Parathyroid adenoma (tissue), 2 donors: ENCODE data around the gene ST6GALNAC4.

Source experiments
- H2AFZ ChIP-seq: fragments of 300-600 bp; sonication (generic); one replicate; pipeline ENCODE4 v1.7.0; 2017; ENCODE audit warnings: antibody characterized with exemption, mild to moderate bottlenecking
- H3K27ac ChIP-seq: fragments of 300-600 bp; sonication (generic); one replicate; pipeline ENCODE4 v1.7.0; 2017
- H3K27me3 ChIP-seq: fragments of 300-600 bp; sonication (generic); one replicate; pipeline ENCODE4 v1.7.0; 2017; ENCODE audit warnings: low read length; ENCODE audit not compliant: control insufficient read depth, insufficient read depth
- H3K36me3 ChIP-seq: fragments of 300-600 bp; sonication (generic); one replicate; pipeline ENCODE4 v1.7.0; 2017; ENCODE audit warnings: low read length; ENCODE audit not compliant: control insufficient read depth, insufficient read depth
- H3K4me1 ChIP-seq: fragments of 300-600 bp; sonication (generic); one replicate; pipeline ENCODE4 v1.7.0; 2017; ENCODE audit warnings: control low read depth
- H3K4me2 ChIP-seq: fragments of 300-600 bp; sonication (generic); one replicate; pipeline ENCODE4 v1.7.0; 2017; ENCODE audit warnings: low read length
- H3K4me3 ChIP-seq: fragments of 300-600 bp; sonication (generic); one replicate; pipeline ENCODE4 v1.7.0; 2017; ENCODE audit warnings: low read depth, low read length
- H3K79me2 ChIP-seq: fragments of 300-600 bp; sonication (generic); one replicate; pipeline ENCODE4 v1.7.0; 2017; ENCODE audit warnings: control low read depth
- H3K9ac ChIP-seq: fragments of 300-600 bp; sonication (generic); one replicate; pipeline ENCODE4 v1.7.0; 2017; ENCODE audit warnings: mild to moderate bottlenecking
- H3K9me3 ChIP-seq: fragments of 300-600 bp; sonication (generic); one replicate; pipeline ENCODE4 v1.7.0; 2017; ENCODE audit warnings: low read length; ENCODE audit not compliant: control insufficient read depth
- TF ChIP-seq, protein P1 (sequence below): fragments of 300-600 bp; sonication (generic); IDR thresholded peaks from one replicate; pipeline ENCODE4 v1.7.0; 2017; ENCODE audit warnings: antibody characterized with exemption, mild to moderate bottlenecking
- donor health status: primary hyperparathyroidism.

ST6GALNAC4 gene

DNA sequence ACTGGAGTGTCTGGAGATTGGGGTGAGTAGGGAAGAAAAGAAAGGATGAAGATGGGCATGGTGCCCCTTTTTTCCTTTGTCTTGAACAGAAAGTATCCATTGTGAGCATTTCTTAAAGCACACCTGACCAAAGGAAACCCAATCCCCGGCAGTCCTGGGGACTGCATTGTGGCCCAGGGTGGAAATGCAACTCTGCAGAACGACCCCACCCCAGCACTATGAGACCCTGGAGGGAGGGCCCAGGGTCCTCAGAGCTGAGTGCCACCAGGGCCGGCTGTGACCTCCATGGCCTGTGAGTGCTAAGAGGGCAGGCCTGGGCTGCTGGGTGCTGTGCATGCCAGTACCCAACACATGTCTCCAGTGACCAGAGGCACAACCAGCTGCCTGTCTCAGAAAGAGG, 45.4 kb upstream of the ST6GALNAC4 start:
- Histone ChIP-seq H3K27ac (no peak overlapping the region), H3K9ac (no peak overlapping the region), H3K79me2 (peaks cover 6% of the 10 kb centered on the region), H3K27me3 (no peaks in the 10 kb centered on the region), H3K4me1 (peaks cover 15% of the 10 kb centered on the region), H3K9me3 (no peaks in the 10 kb centered on the region), H3K4me2 (no peak overlapping the region), H2AFZ (no peak overlapping the region), H3K36me3 (no peaks in the 10 kb centered on the region), H3K4me3 (no peak overlapping the region)
- TF ChIP-seq, protein P1, sequence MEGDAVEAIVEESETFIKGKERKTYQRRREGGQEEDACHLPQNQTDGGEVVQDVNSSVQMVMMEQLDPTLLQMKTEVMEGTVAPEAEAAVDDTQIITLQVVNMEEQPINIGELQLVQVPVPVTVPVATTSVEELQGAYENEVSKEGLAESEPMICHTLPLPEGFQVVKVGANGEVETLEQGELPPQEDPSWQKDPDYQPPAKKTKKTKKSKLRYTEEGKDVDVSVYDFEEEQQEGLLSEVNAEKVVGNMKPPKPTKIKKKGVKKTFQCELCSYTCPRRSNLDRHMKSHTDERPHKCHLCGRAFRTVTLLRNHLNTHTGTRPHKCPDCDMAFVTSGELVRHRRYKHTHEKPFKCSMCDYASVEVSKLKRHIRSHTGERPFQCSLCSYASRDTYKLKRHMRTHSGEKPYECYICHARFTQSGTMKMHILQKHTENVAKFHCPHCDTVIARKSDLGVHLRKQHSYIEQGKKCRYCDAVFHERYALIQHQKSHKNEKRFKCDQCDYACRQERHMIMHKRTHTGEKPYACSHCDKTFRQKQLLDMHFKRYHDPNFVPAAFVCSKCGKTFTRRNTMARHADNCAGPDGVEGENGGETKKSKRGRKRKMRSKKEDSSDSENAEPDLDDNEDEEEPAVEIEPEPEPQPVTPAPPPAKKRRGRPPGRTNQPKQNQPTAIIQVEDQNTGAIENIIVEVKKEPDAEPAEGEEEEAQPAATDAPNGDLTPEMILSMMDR, result no peak

DNA sequence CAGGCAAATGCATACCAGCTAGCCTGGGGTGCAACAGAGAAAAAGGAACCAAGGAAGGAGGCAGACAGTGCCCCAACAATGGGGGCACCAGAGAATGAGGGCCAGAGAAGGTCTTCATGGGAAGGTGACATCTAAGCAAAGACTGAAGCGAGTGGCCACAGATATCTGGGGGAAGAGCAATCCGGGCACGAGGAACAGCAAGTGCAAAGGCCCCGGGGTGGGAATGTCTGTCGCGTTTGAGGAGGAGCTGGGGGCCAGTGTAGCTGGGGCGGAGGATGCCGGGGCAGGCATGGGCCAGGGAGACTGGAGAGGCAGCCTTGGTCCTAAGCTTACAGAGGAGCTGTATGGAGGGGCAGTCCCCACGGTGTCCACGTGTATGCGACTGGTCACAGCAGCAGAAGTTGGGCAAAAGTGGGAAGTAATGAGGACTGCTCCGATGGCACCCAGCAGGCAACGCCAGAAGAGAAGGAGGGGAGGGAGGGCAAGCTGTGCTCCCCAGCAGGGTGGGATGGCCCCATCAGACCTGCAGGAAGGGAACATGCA, 44.8 kb upstream of the ST6GALNAC4 start:
- TF ChIP-seq, protein P1, result no peak
- Histone ChIP-seq H2AFZ (no peak overlapping the region), H3K4me3 (no peak overlapping the region), H3K9me3 (no peaks in the 10 kb centered on the region), H3K36me3 (no peaks in the 10 kb centered on the region), H3K79me2 (peaks cover 9% of the 10 kb centered on the region), H3K4me1 (peaks cover 15% of the 10 kb centered on the region), H3K27ac (no peak overlapping the region), H3K9ac (no peak overlapping the region), H3K4me2 (no peak overlapping the region), H3K27me3 (no peaks in the 10 kb centered on the region)

DNA sequence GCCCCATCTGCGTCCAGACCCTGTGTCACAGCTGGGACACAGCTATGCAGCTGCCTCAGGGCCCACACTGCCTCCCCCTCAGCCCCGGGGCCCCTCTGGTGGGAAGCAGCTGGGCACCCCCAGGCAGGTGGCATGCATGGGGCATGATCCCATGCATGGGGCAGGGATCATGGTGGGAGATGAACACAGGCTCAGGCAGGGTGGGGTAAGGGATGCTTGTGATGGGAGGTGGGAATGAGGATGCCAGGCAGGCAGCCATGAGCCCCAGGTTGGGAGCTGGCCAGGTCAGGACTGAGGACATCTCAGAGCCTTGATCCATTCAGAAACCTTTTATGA, 44.3 kb upstream of the ST6GALNAC4 start:
- Histone ChIP-seq H3K27ac (no peak overlapping the region), H3K9me3 (no peaks in the 10 kb centered on the region), H3K9ac (no peak overlapping the region), H3K4me2 (no peak overlapping the region), H3K27me3 (no peaks in the 10 kb centered on the region), H3K36me3 (no peaks in the 10 kb centered on the region), H3K4me3 (no peak overlapping the region), H2AFZ (no peak overlapping the region), H3K4me1 (peaks cover 15% of the 10 kb centered on the region), H3K79me2 (peaks cover 13% of the 10 kb centered on the region)
- TF ChIP-seq, protein P1, result no peak

DNA sequence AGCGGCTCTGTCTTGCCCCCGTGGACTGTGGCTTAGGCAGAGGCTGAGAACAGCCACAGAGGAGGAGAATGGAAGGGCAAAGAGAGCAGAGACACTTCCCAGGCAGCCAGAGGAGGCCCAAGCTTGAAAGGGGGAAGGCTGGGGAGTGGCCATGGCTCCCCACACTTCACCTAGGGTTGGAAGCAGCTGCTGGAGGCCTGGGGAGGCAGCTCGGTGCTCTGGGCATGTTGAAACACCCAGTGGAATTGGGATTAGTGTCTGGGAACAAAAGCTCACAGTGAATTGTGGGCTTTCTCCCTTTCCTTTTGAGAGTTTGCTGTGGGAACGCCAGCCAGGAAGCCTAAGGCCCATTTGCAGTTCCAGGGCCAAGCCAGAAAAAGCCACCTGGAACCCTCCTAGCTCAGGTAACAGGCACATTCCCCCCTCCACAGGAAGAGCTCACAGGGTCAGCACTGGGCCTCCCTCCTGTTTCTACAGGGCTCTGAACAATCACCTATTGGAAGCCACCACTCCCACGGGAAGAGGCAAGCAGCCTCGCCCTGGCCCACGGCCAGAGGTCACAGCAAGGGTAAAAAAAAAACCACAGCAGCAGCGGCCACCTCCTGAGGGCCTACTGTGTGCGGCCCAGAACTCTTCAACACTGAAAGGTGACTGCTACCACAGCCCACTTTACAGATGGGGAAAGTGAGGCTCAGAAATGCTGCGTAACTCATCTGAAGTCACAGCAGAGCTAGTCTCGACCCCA, 43.7 kb upstream of the ST6GALNAC4 start:
- no peak overlapping the region for H3K4me2 ChIP-seq
- H2AFZ ChIP-seq, result no peak overlapping the region
- TF ChIP-seq, protein P1, result no peak
- no peaks in the 10 kb centered on the region for H3K27me3 ChIP-seq
- H3K9me3 ChIP-seq, result no peaks in the 10 kb centered on the region
- peak overlapping the region; percentile 54 for H3K27ac ChIP-seq
- peaks cover 19% of the 10 kb centered on the region for H3K79me2 ChIP-seq
- H3K36me3 ChIP-seq, result no peaks in the 10 kb centered on the region
- peaks cover 16% of the 10 kb centered on the region for H3K4me1 ChIP-seq
- H3K9ac ChIP-seq, result no peak overlapping the region
- no peak overlapping the region for H3K4me3 ChIP-seq
